Osteocyte (in vitro differentiated cells): ENCODE measurements around the gene PROSER3. TPM values are rescaled to one million over a fixed set of nuclear protein-coding genes. Genes with fewer than 3 reads are reported as not detected.

Source experiments
- DNase-seq: peaks from one replicate; pipeline ENCODE4 v3.0.0; 2021; ENCODE audit warnings: mixed read lengths; ENCODE audit not compliant: unreplicated experiment; ENCODE audit errors: extremely low spot score
- H3K27ac Mint-ChIP-seq: one replicate; pipeline ENCODE4 v1.8.0; 2021; ENCODE audit warnings: mild to moderate bottlenecking, mixed read lengths; ENCODE audit not compliant: unreplicated experiment
- H3K27me3 Mint-ChIP-seq: one replicate; pipeline ENCODE4 v1.8.0; 2021; ENCODE audit warnings: mixed read lengths; ENCODE audit not compliant: unreplicated experiment
- H3K36me3 Mint-ChIP-seq: one replicate; pipeline ENCODE4 v1.8.0; 2021; ENCODE audit warnings: mixed read lengths; ENCODE audit not compliant: unreplicated experiment
- H3K4me1 Mint-ChIP-seq: one replicate; pipeline ENCODE4 v1.8.0; 2021; ENCODE audit warnings: mixed read lengths; ENCODE audit not compliant: unreplicated experiment
- H3K4me3 Mint-ChIP-seq: one replicate; pipeline ENCODE4 v1.8.0; 2021; ENCODE audit warnings: mild to moderate bottlenecking, moderate library complexity, mixed read lengths; ENCODE audit not compliant: unreplicated experiment
- H3K9me3 Mint-ChIP-seq: one replicate; pipeline ENCODE4 v1.8.0; 2021; ENCODE audit warnings: mixed read lengths; ENCODE audit not compliant: unreplicated experiment
- CTCF ChIP-seq: fragments of 200-600 bp; sonication (generic); IDR thresholded peaks from 2 replicates; pipeline ENCODE4 v1.5.0; 2021; ENCODE audit warnings: antibody characterized with exemption, mild to moderate bottlenecking, moderate library complexity
- total RNA-seq: library from RNA; stranded (reverse); gene quantifications from 2 replicates; pipeline ENCODE4 v1.2.1, GENCODE V29; 2021

Gene PROSER3
- total RNA-seq, 1 donor from 2014 or later, result 20.9 TPM

DNA sequence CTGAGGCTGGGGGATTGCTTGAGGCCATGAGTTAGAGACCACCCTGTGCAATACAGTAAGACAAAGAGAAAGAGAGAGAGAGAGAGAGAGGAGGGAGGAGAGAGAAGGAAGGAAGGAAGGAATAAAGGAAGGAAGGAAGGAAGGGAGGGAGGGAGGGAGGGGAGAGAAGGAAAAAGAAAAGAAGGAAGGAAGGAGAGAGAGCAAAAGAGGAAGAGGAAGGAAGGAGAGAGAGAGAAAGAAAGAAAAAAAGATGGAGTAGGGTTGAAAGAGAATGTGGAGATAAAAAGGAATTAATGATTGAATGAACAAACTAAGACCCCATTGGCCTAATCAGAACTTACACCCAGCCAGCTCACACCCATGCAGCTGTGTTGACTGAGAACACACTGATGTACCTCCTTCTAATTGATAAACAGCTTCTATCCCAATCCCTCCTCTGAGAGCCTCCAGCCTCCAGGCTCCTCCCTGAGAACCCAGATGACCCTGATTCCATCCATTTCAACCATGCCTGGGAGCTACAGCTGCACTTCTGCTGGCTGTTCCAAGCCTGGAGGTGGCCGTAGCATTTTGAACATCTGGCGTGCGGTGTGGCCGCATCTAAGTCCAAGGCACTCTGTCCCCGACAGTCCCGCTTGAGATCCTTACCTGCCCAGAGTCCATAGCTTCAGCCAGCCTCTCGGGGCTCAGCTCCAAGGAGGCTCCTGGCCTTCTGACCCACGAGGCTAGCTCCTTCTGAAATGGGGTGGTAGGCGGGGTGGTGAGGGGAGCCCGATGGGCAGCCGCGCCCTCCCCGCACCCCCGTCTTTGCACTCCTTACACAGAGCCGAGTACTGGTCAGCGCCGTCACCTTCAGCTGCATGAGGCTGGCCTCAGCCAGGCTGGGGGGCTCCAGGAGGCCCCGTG, 53.6 kb downstream of the PROSER3 start:
- TF ChIP-seq CTCF, result no peak
- DNase-seq, result no peak
- Mint-ChIP-seq H3K27ac (no peak overlapping the region), H3K9me3 (no peaks in the 10 kb centered on the region), H3K4me1 (no peaks in the 10 kb centered on the region), H3K4me3 (no peak overlapping the region), H3K27me3 (peaks cover 21% of the 10 kb centered on the region), H3K36me3 (no peaks in the 10 kb centered on the region)

DNA sequence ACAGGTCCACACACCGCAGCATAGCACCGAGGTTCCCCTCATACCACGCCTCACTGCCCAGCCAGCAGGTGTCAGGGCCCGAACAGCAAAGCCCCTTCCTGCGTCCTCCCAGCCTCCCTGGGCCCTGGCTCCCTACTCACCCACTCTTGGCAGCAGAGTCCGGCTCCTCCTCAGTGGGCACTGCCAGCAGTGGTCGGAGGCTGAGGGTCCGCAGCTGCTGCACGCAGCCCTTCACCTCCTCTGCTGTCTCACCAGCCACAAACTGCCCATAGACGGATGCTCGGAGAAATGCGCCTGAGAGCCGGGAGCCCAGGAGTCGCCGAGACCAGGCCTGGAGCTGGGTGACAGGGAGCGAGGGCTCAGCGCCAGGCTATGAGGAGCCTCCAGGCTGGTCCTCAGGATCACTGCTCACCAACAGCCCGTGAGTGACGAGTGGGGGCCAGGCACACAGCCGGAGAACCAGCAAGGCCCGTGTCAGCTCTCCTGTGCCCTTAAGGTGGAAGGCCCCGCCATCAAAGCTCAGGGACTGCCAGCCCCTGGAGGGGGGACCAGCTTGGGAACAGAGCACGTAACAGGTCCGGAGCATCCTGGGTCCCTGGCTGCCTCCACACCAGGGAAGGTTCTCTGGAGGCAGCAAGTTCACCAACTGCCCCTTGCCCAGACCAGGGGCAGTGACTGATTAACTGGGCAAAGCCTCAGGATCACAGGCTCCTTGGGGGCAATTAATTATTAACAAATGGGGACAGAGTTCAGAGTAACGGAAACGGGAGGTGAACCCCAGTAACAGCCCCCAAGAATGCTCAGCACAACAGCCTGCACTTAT, 54.5 kb downstream of the PROSER3 start, which contains the start of gene PRODH2:
TSS of gene PRODH2 (minus strand) at position 626 of the 823 bp plus-strand sequence. CDS start at position 586, 40 bp downstream.
- no peaks in the 10 kb centered on the region for H3K9me3 Mint-ChIP-seq
- DNase-seq, result no peak
- no peak within 1 kb of the TSS for H3K4me3 Mint-ChIP-seq
- no peak for TF ChIP-seq CTCF
- H3K4me1 Mint-ChIP-seq, result no peaks in the 10 kb centered on the region
- no peaks in the 10 kb centered on the region for H3K36me3 Mint-ChIP-seq
- H3K27me3 Mint-ChIP-seq, result peaks cover 20% of the 10 kb centered on the region
- no peak within 1 kb of the TSS for H3K27ac Mint-ChIP-seq

DNA sequence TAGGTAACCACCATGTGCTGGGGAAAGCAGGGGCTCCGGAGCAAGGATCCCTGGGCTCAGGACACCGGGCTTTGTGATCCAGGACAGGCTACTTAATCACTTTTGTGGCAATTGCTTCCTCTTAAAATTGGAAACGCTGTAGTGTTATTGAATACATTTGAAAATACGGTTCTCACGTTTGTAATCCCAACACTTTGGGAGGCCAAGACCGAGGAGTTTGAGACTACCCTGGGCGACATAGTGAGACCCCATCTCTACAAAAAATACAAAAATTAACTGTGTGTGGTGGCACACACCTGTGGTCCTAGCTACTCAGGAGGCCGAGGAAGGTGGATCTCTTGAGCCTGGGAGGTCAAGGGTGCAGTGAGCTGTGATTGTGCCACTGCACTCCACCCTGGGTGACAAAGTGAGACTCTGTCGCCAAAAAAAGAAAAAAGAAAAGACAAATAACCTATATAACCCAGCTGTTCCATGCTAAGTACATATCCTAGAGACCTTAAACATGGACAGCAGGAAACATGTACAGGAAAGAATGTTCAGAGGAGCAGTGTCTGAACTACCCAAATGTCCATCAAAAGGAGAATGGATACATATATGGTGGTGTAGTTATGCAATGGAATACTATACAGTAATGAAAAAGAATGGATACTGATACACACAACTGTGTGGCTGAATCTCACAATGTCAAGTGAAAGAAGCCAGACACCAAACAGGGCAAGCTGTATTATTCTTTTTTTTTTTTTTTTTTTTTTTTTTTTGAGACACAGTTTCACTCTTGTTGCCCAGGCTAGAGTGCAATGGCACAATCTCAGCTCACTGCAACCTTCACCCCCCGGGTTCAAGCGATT, 55.3 kb downstream of the PROSER3 start:
- H3K27me3 Mint-ChIP-seq, result peaks cover 17% of the 10 kb centered on the region
- no peaks in the 10 kb centered on the region for H3K4me1 Mint-ChIP-seq
- H3K27ac Mint-ChIP-seq, result no peak overlapping the region
- no peaks in the 10 kb centered on the region for H3K9me3 Mint-ChIP-seq
- H3K36me3 Mint-ChIP-seq, result no peaks in the 10 kb centered on the region
- no peak for TF ChIP-seq CTCF
- no peak for DNase-seq
- H3K4me3 Mint-ChIP-seq, result no peak overlapping the region

GRCh38 chr19:35816262-35816661, 58.3 kb downstream of the PROSER3 start:
- TF ChIP-seq CTCF, result no peak
- H3K4me3 Mint-ChIP-seq, result no peak overlapping the region
- H3K9me3 Mint-ChIP-seq, result no peaks in the 10 kb centered on the region
- H3K27ac Mint-ChIP-seq, result no peak overlapping the region
- H3K27me3 Mint-ChIP-seq, result peaks cover 17% of the 10 kb centered on the region
- H3K36me3 Mint-ChIP-seq, result no peaks in the 10 kb centered on the region
- H3K4me1 Mint-ChIP-seq, result no peaks in the 10 kb centered on the region
- DNase-seq, result no peak
